HEK293T (cell line): ENCODE data around the gene MGAT5.

ENCODE experiments used
- ARNT ChIP-seq: fragments of 450-650 bp; IDR thresholded peaks from 2 replicates; pipeline ENCODE4 v1.6.1; 2017; ENCODE audit warnings: mild to moderate bottlenecking
- BHLHE40 ChIP-seq: fragments of 450-650 bp; IDR thresholded peaks from 2 replicates; pipeline ENCODE4 v1.6.1; 2016; ENCODE audit warnings: mild to moderate bottlenecking, moderate library complexity, borderline replicate concordance
- CTBP1 ChIP-seq: fragments of 450-650 bp; IDR thresholded peaks from 2 replicates; pipeline ENCODE4 v1.6.1; 2016; ENCODE audit warnings: borderline replicate concordance
- ELF4 ChIP-seq: fragments of 450-650 bp; IDR thresholded peaks from 2 replicates; pipeline ENCODE4 v1.6.1; 2017; ENCODE audit warnings: antibody characterized with exemption
- FOXA1 ChIP-seq: fragments of 450-650 bp; IDR thresholded peaks from 2 replicates; pipeline ENCODE4 v1.6.1; 2016; ENCODE audit warnings: mild to moderate bottlenecking
- FOXK2 ChIP-seq: fragments of 450-650 bp; IDR thresholded peaks from 2 replicates; pipeline ENCODE4 v1.6.1; 2016; ENCODE audit warnings: mild to moderate bottlenecking
- FOXM1 ChIP-seq: fragments of 450-650 bp; IDR thresholded peaks from 2 replicates; pipeline ENCODE4 v1.6.1; 2017; ENCODE audit warnings: mild to moderate bottlenecking, borderline replicate concordance
- HDGF ChIP-seq: fragments of 450-650 bp; IDR thresholded peaks from 2 replicates; pipeline ENCODE4 v1.6.1; 2017; ENCODE audit warnings: antibody characterized with exemption, borderline replicate concordance
- L3MBTL2 ChIP-seq: fragments of 450-650 bp; conservative IDR thresholded peaks from 2 replicates; pipeline ENCODE4 v1.6.1; 2016; ENCODE audit warnings: mild to moderate bottlenecking
- NFRKB ChIP-seq: fragments of 450-650 bp; IDR thresholded peaks from 2 replicates; pipeline ENCODE4 v1.6.1; 2016; ENCODE audit warnings: mild to moderate bottlenecking, moderate library complexity
- SP1 ChIP-seq: fragments of 450-650 bp; IDR thresholded peaks from 2 replicates; pipeline ENCODE4 v1.6.1; 2017
- SUZ12 ChIP-seq: fragments of 450-650 bp; IDR thresholded peaks from 2 replicates; pipeline ENCODE4 v1.6.1; 2016; ENCODE audit warnings: mild to moderate bottlenecking
- TARDBP ChIP-seq: fragments of 450-650 bp; IDR thresholded peaks from 2 replicates; pipeline ENCODE4 v1.6.1; 2016
- ZNF384 ChIP-seq: fragments of 450-650 bp; IDR thresholded peaks from 2 replicates; pipeline ENCODE4 v1.6.1; 2016

- TF ChIP-seq FOXM1: no peak
- TF ChIP-seq BHLHE40: no peak
- TF ChIP-seq TARDBP: no peak
- TF ChIP-seq FOXK2: no peak
- no peak for TF ChIP-seq SP1
- no peak for TF ChIP-seq SUZ12
- no peak for TF ChIP-seq FOXA1
- no peak for TF ChIP-seq ARNT
- no peak for TF ChIP-seq ELF4
- TF ChIP-seq ZNF384: no peak
- TF ChIP-seq CTBP1: no peak
- no peak for TF ChIP-seq NFRKB
- no peak for TF ChIP-seq HDGF
- no peak for TF ChIP-seq L3MBTL2
These were observed 27.3 kb upstream of the MGAT5 start for GRCh38 chr2:134226601-134227000.
